ENCODE data around the gene CUEDC1. TPM values are rescaled to one million over a fixed set of nuclear protein-coding genes. Genes with fewer than 3 reads are reported as not detected.

CUEDC1 gene
- total RNA-seq, 2 donors from 2014 or later, result 0.15 to 0.56 TPM

- peaks cover 72% of the 10 kb centered on the region for H3K36me3 Mint-ChIP-seq (ENCODE audit: low read depth)
- ATAC-seq (replicated peaks), result no peak
- H3K4me1 Mint-ChIP-seq, result no peaks in the 10 kb centered on the region
- no peak overlapping the region for H3K4me3 Mint-ChIP-seq
- no peaks in the 10 kb centered on the region for H3K27me3 Mint-ChIP-seq
- no peak overlapping the region for H3K27ac Mint-ChIP-seq
- H3K9me3 Mint-ChIP-seq, result no peaks in the 10 kb centered on the region
Observed at GRCh38 chr17:57839571-57839923, 115.7 kb downstream of the CUEDC1 start.

- no peaks in the 10 kb centered on the region for H3K27me3 Mint-ChIP-seq
- H3K4me3 Mint-ChIP-seq, result no peak overlapping the region
- no peak for ATAC-seq (replicated peaks)
- H3K9me3 Mint-ChIP-seq, result no peaks in the 10 kb centered on the region
- no peak overlapping the region for H3K27ac Mint-ChIP-seq
- peaks cover 67% of the 10 kb centered on the region for H3K36me3 Mint-ChIP-seq (ENCODE audit: low read depth)
- H3K4me1 Mint-ChIP-seq, result no peaks in the 10 kb centered on the region
Observed at GRCh38 chr17:57838857-57839570, 116.2 kb downstream of the CUEDC1 start.

- ATAC-seq (replicated peaks), result no peak
- Mint-ChIP-seq H3K4me3 (no peak overlapping the region), H3K27me3 (no peaks in the 10 kb centered on the region), H3K36me3 (ENCODE audit: low read depth) (peaks cover 61% of the 10 kb centered on the region), H3K4me1 (no peaks in the 10 kb centered on the region), H3K9me3 (no peaks in the 10 kb centered on the region), H3K27ac (no peak overlapping the region)
Observed at GRCh38 chr17:57838453-57838852, 116.8 kb downstream of the CUEDC1 start.

GRCh38 chr17:57835333-57835900, 119.8 kb downstream of the CUEDC1 start:
- no peak for ATAC-seq (replicated peaks)
- no peak overlapping the region for H3K27ac Mint-ChIP-seq
- no peaks in the 10 kb centered on the region for H3K27me3 Mint-ChIP-seq
- peaks cover 37% of the 10 kb centered on the region for H3K36me3 Mint-ChIP-seq (ENCODE audit: low read depth)
- no peaks in the 10 kb centered on the region for H3K9me3 Mint-ChIP-seq
- no peak overlapping the region for H3K4me3 Mint-ChIP-seq
- H3K4me1 Mint-ChIP-seq, result no peaks in the 10 kb centered on the region

GRCh38 chr17:57834146-57834741, 121.0 kb downstream of the CUEDC1 start:
- no peaks in the 10 kb centered on the region for H3K9me3 Mint-ChIP-seq
- H3K4me3 Mint-ChIP-seq, result no peak overlapping the region
- H3K36me3 Mint-ChIP-seq (ENCODE audit: low read depth), result peaks cover 25% of the 10 kb centered on the region
- H3K4me1 Mint-ChIP-seq, result no peaks in the 10 kb centered on the region
- no peak overlapping the region for H3K27ac Mint-ChIP-seq
- no peaks in the 10 kb centered on the region for H3K27me3 Mint-ChIP-seq
- ATAC-seq (replicated peaks), result peak; percentile 40

GRCh38 chr17:57833179-57833939, 121.9 kb downstream of the CUEDC1 start:
- Mint-ChIP-seq H3K4me3 (no peak overlapping the region), H3K36me3 (ENCODE audit: low read depth) (peaks cover 16% of the 10 kb centered on the region)

GRCh38 chr17:57832314-57833178, 122.7 kb downstream of the CUEDC1 start:
- Mint-ChIP-seq H3K9me3 (no peaks in the 10 kb centered on the region), H3K4me1 (no peaks in the 10 kb centered on the region), H3K27ac (no peak overlapping the region), H3K4me3 (no peak overlapping the region), H3K27me3 (no peaks in the 10 kb centered on the region), H3K36me3 (ENCODE audit: low read depth) (peaks cover 8% of the 10 kb centered on the region)
- no peak for ATAC-seq (replicated peaks)

More at GRCh38 chr17:57833179-57833939, 121.9 kb downstream of the CUEDC1 start:
- ATAC-seq (replicated peaks), result peak; percentile 75
- no peaks in the 10 kb centered on the region for H3K27me3 Mint-ChIP-seq
- H3K27ac Mint-ChIP-seq, result no peak overlapping the region
- no peaks in the 10 kb centered on the region for H3K9me3 Mint-ChIP-seq
- no peaks in the 10 kb centered on the region for H3K4me1 Mint-ChIP-seq

GRCh38 chr17:57830880-57831279, 124.3 kb downstream of the CUEDC1 start:
- Mint-ChIP-seq H3K4me3 (no peak overlapping the region), H3K27ac (no peak overlapping the region), H3K9me3 (no peaks in the 10 kb centered on the region), H3K4me1 (no peaks in the 10 kb centered on the region), H3K36me3 (ENCODE audit: low read depth) (no peaks in the 10 kb centered on the region), H3K27me3 (no peaks in the 10 kb centered on the region)
- ATAC-seq (replicated peaks), result no peak

- Mint-ChIP-seq H3K9me3 (no peaks in the 10 kb centered on the region), H3K4me1 (no peaks in the 10 kb centered on the region), H3K27me3 (peaks cover 3% of the 10 kb centered on the region), H3K27ac (no peak overlapping the region), H3K4me3 (no peak overlapping the region), H3K36me3 (ENCODE audit: low read depth) (no peaks in the 10 kb centered on the region)
- no peak for ATAC-seq (replicated peaks)
Observed at GRCh38 chr17:57823469-57824401, 131.5 kb downstream of the CUEDC1 start.

- Mint-ChIP-seq H3K27ac (no peak overlapping the region), H3K27me3 (peaks cover 13% of the 10 kb centered on the region), H3K4me3 (no peak overlapping the region), H3K36me3 (ENCODE audit: low read depth) (no peaks in the 10 kb centered on the region), H3K4me1 (no peaks in the 10 kb centered on the region), H3K9me3 (no peaks in the 10 kb centered on the region)
- ATAC-seq (replicated peaks), result no peak
Observed at GRCh38 chr17:57819867-57820266, 135.3 kb downstream of the CUEDC1 start.

GRCh38 chr17:57819285-57819684, 135.9 kb downstream of the CUEDC1 start:
- Mint-ChIP-seq H3K4me3 (no peak overlapping the region), H3K9me3 (no peaks in the 10 kb centered on the region), H3K27me3 (peaks cover 18% of the 10 kb centered on the region), H3K27ac (no peak overlapping the region), H3K4me1 (no peaks in the 10 kb centered on the region), H3K36me3 (ENCODE audit: low read depth) (no peaks in the 10 kb centered on the region)
- ATAC-seq (replicated peaks), result no peak

GRCh38 chr17:57818066-57818465, 137.1 kb downstream of the CUEDC1 start:
- no peaks in the 10 kb centered on the region for H3K4me1 Mint-ChIP-seq
- H3K9me3 Mint-ChIP-seq, result no peaks in the 10 kb centered on the region
- ATAC-seq (replicated peaks), result no peak
- H3K36me3 Mint-ChIP-seq (ENCODE audit: low read depth), result no peaks in the 10 kb centered on the region
- peaks cover 18% of the 10 kb centered on the region for H3K27me3 Mint-ChIP-seq
- no peak overlapping the region for H3K4me3 Mint-ChIP-seq
- no peak overlapping the region for H3K27ac Mint-ChIP-seq

- Mint-ChIP-seq H3K9me3 (no peaks in the 10 kb centered on the region), H3K36me3 (ENCODE audit: low read depth) (no peaks in the 10 kb centered on the region), H3K27me3 (peaks cover 21% of the 10 kb centered on the region), H3K4me1 (no peaks in the 10 kb centered on the region), H3K27ac (no peak overlapping the region), H3K4me3 (no peak overlapping the region)
- no peak for ATAC-seq (replicated peaks)
Observed at GRCh38 chr17:57817299-57817698, 137.9 kb downstream of the CUEDC1 start.
